NCI-H1417 treated with DMSO at 0.1 percent for 48 hours (cell line): Measurements from ENCODE around the gene ACOXL.

ENCODE experiments used
- DNase-seq: peaks from one replicate; lab custom pipeline; 2025; lab: John Stamatoyannopoulos, UW

The ACOXL gene

DNA sequence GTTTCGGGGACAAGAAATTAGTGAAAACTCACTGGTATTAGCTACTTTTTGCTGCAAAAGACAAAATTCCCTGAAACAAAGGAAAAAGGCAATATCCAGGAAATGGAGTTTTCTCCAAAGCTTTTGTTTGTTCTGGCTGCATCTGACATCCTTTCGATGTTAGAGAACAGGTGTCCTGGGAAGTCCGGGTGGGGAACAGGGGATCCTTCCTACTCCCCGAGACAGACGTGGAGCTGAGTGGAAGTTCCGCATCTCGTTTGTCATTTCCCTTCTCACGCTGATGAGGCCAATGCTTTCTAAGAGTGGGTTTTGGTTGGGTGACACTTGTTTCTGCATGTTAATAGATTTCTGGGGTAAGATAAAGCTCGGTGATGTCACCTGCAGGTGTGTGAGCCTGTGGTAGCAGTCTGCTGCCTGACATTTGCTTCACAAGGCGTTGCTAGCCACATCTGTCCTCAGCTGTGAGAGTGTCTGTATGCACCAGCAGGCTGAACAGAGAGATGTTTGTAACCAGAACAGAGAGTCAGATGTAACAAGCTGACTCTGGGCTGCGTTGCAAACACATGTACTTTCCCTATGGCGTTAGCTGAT, 125.9 kb downstream of the ACOXL start:
- no peak for DNase-seq

DNA sequence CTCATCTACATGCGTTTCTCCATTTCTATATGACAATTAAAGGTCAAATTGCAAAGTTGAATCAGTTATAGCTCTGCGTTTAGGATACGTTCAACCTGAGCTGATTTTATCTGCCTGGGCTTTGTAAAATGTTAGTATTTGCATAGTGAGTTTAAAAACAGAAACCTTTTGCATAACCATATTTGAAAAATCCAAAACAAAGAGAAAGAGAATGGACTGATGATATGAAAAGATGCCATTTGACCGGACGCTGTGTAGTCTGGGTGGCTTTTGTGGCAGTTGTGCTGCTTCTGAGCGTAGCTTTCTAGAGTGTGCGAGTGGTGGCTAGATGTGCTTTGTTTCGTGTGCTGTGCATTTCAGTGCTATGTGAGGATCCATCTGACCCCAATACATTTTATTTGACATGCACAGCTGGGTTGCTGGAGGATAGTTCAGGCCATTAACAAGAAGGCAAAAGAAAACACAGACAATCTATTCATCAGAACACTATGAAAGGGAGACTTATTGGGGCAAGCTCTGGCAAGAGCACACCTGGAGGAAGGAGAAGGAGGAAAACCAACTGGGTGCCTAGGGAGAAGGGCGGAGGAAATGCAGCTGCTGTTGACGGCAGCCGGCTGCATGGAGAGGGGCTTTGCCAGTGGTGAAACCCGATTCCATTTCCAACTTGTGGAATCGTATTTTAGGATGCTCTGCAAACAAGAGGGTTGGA, 126.8 kb downstream of the ACOXL start:
- DNase-seq = no peak

DNA sequence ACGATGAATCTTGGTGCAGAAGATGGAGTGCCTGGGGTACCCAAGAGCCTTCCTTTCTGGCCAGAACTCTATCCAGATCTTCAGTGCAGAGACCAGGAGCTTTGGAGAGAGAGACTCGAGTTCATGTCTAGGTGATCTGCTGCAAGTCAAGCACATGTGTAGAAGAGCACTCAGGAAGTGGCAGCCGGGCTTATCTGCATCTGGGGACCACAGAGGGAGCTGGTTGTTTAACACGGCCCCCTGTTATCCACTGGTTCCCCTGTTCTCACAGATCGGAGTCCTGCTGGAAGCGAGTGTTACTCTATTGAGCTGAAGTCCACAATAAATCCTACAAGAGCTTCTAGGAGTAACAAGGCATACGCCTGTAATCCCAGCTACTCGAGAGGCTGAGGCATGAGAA, 128.3 kb downstream of the ACOXL start:
- DNase-seq = no peak

DNA sequence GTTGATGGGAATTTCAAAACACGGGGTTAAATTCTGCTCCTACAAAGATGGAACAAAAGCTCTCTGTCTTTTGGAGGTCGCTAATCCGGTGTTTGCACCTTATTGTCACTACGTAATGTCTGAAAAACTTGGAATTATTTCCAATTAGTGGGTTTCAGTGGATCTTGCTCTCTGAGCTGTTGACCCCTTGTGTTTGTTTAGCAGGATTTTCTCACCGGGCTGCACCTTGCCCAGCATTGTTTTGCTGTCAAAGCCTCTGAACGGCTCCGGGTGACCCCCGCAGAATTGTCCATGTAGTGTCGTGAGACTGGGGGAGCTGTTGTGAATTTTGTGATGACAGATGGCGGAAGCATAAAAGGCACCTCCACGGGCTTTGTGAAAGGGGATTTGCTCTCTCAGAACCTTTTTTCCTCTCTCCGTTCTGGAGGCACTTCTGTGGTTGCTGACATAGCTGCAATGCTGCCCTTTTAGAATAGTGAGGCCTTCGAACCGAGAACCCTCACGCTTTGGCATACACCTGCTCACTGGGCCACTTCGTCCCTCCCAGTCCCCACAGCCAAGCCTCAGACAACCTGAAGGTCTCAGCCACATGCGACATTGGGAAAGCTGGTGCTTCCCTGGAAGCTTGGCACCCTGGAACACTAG, 129.4 kb downstream of the ACOXL start:
- DNase-seq = no peak

DNA sequence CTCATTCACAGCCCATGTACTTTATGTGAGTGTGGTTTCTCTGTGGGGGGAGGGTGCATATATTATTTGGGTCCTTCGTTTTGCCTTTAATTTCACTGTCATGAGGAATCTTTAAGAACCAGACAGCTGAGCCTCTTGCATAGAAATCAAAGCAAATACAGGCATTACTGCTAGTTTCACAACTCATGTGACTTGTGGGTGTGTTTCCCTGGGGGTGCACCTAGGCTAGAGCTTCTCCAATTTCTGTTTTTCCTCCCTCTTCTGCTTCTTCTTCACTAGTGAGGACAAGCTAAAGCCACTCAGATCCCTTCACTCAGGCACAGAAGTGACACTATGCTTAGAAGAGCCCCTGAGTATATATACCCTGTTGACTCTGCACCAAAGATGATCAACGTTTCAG, 131.4 kb downstream of the ACOXL start:
- no peak for DNase-seq

DNA sequence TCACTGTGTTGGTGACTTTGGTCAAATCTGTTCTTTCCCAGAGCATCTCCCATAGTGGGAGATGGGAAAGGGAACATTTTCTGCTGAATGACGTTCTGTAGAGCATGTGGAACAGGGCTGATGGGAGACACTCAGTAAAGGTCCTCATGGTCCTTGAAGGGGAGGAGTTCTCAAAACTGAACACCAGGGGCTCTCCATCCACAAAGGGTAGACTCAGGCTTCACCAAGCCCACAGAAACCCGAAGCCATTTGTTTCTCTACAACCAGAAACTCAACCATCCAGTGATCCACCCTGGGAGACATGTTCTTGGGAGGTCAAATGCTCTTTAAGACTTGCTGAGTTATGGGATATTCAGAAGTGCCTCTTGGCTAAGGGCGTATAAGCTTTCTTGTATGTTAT, 131.8 kb downstream of the ACOXL start:
- DNase-seq = no peak

DNA sequence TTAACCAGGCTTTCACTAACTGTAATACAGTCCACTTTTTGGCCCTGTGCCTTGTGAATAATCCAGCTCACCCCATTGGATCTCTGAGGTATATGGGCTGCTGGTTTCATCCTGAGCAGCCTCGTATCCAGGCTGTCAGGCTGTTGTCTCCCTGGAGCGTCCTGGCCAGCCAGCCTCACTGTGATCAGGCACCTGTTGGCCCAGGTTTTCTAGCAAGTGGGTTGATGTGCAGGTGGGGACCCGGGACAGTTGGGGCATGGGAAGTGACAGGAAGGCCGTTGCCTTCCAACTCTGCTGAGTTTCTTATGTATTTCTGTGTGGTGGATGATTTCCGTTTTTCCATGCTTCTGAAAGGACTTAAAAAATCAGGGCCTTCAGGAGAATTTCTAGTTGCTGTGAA, 132.4 kb downstream of the ACOXL start:
- DNase-seq = no peak

DNA sequence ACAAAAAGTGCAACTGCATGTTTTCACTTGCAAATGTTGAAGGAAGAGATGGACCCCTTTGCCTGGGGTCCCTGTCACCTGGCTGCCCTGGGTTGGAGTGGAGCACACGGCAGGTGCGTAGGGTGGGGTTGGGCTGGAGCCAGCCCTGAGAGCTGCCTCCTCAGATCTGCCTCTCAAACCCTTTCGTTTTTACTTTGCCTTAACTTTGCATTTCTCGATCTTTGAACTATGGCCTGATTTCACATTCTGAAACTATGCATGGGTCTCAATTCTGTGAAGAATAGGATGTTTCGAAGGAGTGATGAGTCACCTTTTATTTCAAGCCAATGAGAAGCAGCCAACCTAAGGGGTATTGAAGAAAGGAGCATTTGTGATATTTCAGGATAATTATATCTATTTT, 132.8 kb downstream of the ACOXL start:
- DNase-seq = no peak

DNA sequence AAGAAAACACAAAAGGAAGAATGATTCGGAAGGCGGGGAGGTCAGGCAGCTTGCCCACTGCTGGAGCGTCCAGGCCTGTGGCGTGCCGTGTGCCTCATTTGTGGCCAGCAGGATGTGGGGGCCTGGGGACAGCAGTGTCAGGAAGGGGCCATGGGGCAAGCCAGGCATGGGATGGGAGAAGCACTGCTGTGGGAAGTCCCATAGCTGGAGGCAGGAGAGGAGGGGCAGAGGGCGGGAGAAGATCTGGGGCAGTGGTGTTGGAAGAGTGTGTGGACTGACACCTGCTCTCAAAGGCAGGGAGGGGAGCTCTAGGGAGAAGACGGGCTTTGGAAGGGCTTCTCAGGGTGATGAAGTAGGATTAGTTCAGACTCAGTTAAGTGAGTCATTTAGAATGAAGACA, 133.7 kb downstream of the ACOXL start:
- DNase-seq = no peak

DNA sequence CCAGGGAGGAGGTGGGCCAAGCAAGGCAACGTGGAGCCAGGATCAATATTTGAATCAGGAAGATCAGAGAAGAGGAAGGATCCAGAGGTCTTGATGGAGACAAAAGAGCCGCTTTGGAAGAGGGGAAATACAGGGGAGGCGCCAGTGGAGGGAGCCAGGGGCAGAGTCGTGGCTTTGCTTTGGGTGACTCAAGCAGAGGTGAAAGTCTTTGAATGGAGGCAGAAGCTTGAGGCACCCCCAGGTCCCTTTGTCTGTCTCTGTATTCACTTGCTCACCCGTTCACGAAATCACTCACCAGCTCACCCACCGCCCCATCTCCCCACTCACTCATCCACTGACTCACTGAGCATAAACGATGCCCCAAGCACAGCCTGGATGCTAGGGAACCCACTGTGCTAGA, 134.1 kb downstream of the ACOXL start:
- DNase-seq = no peak

DNA sequence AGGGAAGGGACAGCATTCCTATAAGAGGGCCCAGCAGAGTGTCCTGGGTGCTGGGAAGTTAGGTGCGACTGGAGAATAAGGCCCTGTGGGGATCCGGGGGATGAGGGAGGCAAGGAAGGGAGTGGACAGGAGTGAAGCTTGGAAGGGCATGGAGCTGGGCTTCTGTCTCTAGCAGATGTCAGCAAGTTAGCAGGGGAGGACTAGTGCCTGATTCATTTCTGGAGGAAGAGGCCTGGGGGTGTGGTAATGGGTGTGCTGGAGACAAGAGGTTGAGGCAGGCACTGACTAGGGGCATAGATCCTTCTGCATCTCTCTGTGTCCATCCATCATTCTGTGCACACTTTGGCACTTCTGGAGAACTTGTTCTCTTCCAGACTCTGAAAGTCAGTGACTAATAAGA, 134.7 kb downstream of the ACOXL start:
- DNase-seq = no peak

DNA sequence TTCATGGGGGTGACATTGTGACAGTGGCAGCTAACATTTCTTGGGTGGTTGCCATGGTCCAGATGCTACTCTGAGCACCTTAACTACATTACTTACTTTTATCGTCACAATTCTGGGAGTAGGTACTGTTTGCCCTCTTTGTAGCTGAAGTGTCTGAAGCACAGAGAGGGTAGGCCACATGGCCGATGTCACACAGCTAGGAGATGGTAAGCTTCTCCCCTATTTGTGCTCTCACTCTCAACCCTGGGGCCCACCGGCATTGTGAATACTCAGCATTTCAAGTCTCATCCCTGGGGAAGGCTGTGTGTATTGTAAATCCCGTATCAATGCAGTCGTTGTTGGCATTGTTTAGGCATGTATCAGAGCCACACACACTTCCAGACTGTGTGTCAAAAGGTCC, 136.6 kb downstream of the ACOXL start:
- no peak for DNase-seq

DNA sequence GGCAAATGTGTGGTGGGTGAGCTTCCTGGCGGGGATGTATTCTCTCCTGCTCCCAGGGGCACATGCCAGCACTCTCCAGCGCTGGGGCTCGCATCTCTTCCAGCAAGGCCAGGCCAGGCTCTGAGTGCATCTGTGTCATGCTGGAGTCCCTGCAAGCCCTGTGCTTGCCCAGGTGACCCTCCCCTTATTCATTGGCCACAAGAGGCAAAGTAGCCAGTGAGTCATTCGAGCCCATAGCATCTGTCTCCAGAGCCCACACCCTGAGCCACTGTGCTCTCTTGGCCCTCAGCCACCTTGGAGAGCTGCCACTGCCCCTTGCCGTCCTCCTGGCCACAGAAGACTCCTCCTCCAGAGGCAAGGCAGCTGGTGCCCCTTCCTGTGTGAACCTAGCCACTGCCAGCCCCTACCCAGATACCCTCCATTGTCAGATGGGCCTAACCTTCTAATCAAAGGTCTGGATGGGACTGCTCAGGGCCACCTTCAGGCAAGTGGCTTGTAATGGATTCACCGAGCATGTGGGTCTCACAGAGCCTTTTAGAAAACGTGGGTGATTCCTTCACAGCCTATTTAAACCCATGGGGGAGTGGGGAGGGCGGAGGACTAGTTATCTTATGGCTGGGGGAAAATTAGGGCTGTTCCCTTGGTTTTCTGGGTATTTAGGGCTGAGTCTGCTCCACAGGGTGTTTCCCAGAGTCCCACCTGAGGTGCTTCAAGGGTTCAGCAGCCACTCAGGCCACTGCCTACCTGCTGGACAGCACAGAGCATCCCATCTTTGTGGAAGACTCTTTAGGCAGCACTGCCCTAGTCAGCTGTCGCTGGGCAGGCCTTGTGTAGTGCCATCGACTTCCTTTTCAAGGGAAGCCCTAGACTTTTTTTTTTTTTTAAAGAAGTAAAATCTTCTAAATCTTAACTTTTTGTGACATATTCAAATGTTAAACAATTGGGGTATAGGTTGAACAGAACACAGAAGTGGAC, 137.4 kb downstream of the ACOXL start:
- no peak for DNase-seq

DNA sequence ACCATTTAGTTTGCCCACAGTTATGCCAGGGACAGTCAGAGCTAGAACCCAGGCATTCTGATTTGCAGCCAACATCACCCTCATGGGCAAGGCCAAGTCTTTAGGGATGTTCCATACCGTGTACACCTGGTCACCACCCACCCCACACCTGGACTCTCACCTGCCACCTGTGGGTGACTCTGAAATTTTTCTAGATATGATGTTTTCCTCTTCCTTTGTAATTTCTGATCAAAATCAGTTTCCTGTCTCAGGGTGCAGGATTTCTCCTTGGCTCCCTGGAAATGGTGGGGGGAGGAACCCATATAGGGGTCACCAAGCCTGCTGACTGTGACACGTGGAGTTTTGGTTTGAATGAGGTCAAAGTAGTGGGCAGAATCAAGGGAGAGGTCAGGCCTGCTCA, 138.2 kb downstream of the ACOXL start:
- DNase-seq = no peak

DNA sequence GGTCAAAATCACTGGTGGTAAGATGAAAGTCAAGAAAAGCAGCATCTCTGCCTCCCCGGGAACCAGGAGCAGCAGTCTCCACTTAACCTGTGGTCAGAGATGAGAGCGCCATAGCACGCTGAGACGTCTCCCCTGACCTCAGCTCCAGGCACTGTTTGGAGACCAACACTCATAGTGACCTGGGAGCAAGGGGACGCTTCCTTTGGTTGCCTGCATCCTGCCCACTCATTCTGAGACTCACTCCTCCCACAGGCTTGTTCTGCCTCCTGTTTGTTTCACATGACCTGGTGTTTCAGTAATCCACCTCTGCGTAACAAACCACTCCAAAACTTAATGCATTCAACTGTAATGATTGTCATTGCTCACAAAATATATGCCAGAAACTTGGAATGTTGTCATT, 139.3 kb downstream of the ACOXL start:
- DNase-seq = no peak

DNA sequence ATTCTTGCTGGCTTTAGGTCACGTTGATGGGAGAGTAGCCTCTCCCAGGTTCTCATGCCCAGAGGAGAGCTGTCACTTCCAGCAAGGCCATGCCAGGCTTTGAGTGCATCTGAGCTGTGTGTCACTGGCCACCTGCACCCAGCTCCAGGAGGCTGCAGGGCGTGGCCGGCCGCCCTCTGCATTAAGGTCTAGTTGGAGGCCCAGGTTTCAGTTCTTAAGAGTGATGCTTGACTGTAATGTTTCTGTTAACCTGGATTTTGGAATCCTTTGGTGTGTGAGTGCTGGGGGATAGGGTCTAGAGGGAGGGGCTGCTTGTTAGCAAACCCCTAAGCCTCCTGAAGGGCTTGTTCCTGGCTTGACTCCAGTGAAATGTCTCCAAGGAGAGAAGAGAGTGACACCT, 140.1 kb downstream of the ACOXL start:
- no peak for DNase-seq

DNA sequence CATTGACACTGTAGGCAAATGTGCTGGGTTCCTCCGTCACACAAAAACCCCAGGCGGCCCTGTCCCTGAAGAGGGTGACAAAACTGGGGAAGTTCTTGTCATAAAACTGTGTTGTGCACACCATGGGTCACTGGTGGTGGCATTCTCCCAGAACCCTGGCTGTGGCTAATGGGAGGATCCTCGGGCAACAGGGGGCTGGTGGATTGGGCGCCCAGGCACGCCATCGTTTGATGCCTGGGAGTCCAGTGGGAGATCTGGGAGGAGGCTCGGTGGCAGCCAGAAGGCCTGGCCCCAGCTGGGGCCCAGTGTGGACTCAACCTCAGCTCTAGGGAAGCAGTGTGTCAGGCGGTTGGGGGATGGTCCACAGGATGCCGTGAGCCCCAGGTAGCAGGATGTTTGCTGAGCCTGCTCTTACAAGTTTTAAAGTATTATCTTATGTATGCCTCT, 140.7 kb downstream of the ACOXL start:
- no peak for DNase-seq

DNA sequence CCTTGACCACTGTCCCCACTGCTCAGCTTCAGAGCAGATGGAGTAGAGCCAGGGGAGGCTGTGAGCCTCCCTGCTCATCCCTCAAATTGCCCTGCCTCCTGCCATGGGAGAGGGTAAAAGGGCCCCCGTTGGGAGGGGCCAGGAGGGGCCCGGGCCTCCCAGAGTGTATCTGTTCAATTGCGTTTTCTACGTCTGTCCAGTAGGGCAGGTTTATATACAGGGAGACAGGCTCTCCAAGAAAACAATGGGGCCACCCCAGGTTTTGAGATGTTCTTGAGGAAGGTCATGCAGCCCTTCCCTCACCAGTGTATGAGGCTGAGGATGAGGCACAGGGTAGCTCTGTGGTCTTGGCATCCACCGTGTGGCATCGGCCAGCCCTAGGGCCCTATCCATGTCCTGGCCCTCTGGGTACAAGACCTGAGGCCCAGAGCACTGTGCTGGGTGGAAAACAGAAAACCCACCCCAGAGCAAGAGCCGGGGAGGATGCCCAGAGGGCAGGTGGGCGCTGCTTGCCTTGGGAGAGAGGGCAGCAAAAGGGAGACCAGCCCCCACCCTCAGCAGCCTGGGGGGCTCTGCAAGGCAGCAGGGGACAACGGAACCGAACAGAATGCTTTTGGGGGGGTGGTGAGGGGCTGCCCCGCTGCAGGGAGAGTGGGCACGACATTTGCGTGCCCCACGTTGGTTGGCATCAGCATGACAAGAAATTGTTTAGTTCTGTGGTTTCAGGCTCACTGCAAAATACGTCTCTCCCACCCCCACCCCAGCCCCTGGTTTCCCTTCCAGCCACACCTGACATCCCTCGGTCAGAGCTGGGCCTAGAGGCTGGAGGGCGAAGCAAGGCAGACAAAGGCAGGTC, 141.5 kb downstream of the ACOXL start:
- no peak for DNase-seq

DNA sequence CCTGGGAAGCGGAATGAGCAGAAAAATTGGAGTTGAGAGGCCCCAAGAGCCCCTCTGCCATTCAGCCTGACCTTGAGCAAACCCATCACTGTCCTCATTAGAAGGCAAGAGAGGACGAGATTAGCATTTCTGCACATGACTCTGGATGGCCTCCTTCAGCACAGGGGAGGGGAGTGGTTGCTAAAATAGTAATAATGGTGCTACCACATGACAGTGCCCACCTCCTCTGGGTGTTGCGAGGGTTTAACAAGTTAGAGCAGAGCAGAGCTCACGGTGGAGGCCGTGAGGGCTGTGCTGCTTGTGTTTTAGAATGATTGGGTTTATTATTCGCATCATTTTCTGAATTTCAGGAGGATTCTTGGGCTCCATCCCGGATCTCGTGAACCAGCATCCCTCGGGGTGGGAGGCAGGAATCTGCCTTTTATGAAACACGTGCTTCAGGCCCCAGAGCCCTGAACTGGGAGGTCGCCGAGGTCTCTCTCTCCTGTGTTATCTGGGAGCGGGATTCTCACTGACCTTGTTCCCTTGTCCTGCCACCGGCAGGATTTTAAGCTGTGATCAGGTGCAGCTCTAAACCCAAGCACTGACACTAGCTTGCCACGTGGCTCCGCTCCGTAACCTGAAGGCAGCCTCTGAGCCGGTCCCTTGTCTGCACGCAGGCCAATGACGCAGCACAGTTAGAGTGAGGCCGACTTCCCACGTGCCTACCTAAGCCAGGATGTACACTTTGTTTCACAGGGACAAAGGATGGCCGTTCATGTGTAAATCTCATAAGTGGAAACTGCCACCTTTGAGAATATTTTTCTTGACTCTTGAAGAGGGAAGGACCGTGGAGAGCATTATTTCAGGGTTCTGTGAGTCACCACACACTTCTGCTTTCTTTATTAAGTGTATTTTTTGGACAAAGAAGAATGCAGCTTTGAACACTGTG, 142.3 kb downstream of the ACOXL start:
- DNase-seq = no peak

DNA sequence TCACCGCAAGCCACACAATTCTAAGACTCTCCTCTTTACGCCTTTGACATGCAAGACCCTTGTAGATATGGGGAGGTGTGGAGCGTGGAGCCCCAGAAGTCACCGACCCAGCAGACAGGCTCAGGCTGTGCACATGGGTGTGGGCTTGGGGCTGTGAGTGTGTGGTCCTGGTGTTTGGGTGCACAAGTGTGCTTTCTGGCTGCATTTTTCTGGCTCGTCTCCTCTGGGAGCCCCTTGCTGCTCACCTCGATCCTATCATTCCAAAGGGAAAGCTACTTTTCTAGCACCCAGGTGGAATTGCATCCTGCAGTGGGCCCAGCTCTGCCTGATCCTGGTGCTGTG, 143.0 kb downstream of the ACOXL start:
- no peak for DNase-seq
